HEK293 (cell line): ENCODE results near the gene TSPAN14.

Experiments
- ZNF302 ChIP-seq: fragments of 450-650 bp; formaldehyde crosslinking; IDR thresholded peaks from 2 replicates; pipeline ENCODE4 v1.5.1; 2016; ENCODE audit warnings: missing biosample characterization, missing genetic modification characterization, low read depth
- ZNF416 ChIP-seq: fragments of 450-650 bp; formaldehyde crosslinking; IDR thresholded peaks from 2 replicates; pipeline ENCODE4 v1.5.1; 2016; ENCODE audit warnings: missing biosample characterization, missing genetic modification characterization
- TF ChIP-seq, protein P1 (sequence below): IDR thresholded peaks from 2 replicates; pipeline ENCODE4 v1.6.1; 2011; ENCODE audit warnings: mild to moderate bottlenecking, low read depth, low read length, borderline replicate concordance

DNA sequence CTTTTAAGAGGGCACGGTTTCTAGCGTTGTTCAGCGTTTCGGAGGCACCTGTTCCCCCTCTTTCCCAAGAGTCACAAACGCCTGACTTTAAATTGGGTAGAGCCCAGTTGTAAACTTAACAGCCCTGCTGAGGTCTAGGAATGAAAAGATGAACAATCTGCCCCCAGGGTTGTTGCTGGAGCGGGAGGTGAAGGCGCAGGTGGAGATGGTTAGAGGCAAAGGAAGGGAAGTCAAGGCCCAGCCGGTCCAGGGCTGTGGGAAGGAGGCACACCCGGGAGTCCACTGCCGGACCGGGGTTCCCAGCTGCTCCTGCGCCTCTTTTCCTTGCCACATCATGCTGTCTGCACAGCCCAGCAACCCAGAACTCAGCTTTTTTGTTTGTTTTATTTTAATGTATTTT is 45.0 kb upstream of the TSPAN14 start:
- TF ChIP-seq, protein P1, sequence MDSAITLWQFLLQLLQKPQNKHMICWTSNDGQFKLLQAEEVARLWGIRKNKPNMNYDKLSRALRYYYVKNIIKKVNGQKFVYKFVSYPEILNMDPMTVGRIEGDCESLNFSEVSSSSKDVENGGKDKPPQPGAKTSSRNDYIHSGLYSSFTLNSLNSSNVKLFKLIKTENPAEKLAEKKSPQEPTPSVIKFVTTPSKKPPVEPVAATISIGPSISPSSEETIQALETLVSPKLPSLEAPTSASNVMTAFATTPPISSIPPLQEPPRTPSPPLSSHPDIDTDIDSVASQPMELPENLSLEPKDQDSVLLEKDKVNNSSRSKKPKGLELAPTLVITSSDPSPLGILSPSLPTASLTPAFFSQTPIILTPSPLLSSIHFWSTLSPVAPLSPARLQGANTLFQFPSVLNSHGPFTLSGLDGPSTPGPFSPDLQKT = no peak
- TF ChIP-seq ZNF416 (tag by site-specific recombination) (no peak), ZNF302 (no peak)
